HG02852 (cell line): Measurements from ENCODE around the gene NDUFS6.
"Not testable (repeated sequence)": the region's sequence is repeated elsewhere in the genome, so short reads cannot be mapped to it uniquely, and the experiment has no call there.

Experiments
- ATAC-seq: cut with Tn5 transposase; IDR thresholded peaks from one replicate; pipeline ENCODE4 v1.9.1; 2021; ENCODE audit warnings: mild to moderate bottlenecking, moderate library complexity; ENCODE audit not compliant: unreplicated experiment

Gene NDUFS6

DNA sequence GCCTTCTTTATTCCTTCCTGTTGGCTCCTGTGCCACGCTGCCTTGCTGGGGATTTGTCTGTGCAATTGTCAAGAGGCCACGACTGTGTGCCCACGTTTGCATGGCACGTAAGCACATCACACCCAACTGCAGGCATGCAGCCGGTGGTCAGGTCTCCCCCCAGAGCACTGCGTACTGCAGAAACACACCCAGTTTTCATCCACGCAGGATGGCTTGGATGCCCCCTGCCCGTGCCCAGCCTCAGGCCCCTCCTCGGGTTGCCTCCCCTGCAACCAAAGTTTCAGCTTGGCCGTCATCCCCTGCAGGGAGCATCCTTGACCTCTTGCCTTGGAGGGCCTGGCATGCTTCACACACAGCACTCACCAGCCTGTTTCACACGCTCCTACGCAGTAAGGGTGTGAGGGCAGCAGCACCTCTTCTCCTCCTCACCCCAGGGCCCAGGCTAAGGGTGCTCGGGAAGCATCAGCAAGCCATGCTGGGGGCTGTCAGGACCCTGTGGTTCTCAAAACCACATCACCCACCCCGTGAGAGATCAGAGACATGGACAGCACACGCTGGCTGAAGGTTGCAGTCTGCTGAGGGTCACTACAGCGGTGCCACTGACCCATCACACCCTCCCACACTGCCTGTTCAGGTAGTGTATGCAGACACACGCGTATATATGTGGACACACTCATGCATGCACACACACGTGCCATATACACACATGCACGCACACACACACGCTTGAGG is 4.7 kb upstream of the NDUFS6 start:
- ATAC-seq, result no peak

DNA sequence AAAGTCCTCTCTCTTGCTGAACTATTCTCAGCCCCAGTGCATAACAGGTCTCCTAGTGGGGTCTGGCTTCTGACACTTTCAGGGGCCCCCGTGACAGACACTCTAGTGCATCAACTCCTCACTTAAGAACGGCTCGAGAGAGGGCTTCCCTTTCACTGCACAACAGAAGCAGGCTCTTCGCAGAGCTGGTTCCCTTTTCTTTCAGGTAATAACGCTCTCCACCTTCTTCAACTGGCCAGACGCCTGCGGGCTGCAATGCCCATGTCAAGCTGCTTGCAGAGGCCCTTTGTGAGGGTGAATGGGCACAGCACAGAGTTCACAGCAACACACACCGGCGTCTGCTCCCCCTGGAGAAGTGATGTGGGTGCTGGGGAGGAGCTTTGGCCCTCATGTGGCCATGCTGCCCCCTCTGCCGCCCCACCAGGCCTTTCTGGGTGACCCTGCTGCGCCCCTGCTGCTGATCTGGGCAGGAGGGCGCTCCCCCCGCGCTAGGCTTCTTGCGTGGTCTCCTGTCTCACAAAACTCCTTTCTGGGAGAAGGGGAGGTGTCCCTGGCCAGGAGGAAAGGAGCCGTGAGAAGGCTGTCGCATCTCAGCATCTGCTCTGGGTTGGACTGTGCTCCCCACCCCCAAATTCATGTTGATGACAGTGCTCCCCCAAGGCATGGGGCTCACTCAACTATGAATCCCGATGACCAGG is 4.0 kb upstream of the NDUFS6 start:
- no peak for ATAC-seq

DNA sequence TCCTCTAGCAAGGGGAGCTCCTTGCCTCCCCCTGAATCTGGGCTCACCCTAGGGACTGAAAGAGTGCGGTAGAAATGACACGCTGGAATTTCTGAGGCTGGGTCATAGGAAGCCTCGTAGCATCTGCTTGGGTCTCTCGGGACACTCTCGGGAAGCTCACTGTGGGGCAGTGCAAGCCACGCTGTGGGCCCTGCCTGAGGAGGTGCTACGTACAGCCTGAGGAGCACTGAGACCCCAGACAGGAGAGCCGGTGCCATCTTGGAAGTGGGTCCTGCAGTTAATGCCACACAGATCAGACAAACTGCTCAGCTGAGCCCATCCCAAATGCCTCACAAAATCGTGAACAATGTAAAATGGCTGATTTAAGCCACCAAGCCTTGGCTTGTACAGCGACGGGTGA is 3.4 kb upstream of the NDUFS6 start:
- no peak for ATAC-seq

DNA sequence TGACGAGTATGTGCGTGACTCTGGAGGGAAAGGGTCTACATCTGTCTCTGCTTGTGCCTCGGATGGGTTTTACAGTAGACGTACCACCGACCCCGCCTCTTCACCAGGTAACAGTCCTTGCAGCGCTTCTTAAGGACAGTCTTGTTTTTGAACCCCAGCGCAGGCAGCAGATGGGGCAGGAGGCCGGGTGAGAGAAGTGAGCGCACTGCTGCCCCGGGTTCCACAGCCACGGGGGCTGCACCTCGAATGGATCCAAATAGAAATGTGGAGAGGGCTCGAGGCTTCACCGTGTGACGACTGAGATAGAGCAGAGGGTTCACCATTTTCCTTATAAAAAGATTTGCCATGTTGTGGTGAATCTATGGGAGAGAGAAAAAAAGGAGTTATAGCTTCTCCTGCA is 2.6 kb upstream of the NDUFS6 start:
- not testable (repeated sequence) for ATAC-seq

DNA sequence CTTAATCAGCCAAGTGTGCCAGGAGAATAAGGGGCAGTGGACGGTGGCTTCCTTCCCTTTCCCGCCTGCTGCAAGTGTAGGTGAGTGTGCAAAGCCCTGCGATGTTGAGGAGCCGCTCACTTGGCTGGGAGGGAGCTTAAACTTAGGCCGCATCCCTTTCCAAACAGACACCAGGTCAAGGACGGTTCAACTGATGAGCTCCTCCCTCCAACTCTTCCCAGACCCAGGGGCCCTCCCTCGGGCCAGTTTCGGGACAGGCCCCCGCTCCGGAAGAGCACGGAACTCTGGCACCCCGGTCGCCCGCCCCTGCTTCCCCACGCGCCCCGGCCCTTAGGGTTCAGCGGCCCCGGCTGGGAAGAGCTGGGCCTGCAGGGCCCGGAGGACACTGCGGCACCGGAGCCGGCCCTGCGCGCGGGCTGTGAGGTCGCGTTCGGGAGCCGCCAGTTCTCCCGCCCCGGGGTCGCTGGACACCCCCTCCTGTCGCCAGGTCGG is 2.1 kb upstream of the NDUFS6 start:
- peak; percentile 31 for ATAC-seq

DNA sequence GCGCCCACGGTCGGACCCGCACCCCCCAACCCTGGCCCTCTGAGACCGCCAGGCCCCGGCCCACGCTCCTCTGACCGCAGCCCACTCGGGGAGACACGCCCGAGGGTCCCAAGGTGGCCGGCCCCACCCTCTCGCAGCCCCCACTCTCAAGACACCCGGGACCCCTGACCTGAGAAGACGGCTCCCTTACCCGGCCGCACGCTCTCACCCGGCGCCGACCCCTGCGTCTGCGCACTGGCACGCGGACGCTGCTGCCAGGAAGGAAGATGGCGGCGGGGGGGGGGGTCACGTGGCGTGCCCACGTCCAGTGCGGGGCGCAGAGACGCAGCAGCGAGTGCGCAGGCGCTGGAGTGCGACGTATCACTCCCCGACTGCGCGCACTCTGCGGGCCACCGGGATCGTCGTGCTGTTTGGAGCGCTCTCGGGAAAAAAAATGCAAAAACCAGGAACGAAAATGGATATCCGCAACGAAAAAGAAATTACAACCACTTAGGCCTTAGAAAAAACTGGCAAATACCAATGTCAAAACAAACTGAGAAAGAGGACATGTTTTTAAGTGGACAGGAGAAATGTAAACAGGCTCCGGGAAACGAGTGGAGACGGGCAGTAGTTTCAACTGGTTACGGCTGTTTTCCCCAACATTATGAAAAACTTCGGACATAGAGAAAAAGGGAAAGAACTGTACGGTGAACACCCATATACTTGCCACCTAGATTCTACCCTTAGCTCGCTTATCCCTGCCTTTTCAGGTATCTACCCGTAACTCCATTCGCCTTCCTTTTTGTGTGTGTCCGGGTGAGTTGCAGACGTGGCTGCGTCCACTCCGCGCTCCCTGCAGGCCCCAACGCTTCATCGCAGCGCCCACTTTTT is 1.4 kb upstream of the NDUFS6 start, which contains the start of gene MRPL36:
Gene MRPL36 (minus strand): TSS at position 236 of the 870 bp plus-strand sequence. CDS start 902 bp downstream, outside the sequence.
- peak; percentile 46 for ATAC-seq

DNA sequence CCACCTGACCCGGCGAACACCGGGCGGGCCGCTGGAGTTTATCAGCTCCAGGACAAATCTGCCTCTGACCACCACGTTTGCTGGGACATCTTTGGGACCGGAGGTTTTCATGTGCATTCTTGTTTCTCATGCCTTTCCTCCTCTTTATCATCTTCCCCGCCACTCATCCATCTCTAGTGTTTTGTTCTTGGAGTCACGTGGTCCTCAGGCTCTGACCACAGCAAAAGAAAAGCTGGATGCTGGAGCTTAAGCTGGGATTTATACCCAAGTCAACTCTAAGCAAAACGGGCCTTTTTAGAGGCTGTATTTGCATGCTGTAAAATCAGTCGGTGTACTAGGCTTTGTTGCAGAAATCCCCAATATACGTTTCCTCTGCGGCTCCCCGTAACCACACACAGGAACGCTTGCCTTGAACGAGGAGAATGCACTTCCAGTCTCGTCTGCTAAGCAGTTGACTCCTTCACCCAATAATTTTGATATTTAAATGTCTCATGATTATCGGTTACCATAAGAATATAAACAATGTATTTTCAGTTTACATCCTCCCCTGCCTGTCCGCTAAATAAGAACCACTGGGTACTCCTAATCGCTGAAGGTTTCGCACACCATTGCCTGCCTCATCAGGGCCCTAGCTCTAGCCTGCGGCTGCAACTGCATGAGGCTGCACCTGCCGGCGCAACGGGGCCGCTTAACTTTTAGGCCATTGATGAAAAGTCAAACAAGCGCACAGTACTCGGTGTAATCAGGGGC is 560 bp upstream of the NDUFS6 start:
- peak; percentile 40 for ATAC-seq

DNA sequence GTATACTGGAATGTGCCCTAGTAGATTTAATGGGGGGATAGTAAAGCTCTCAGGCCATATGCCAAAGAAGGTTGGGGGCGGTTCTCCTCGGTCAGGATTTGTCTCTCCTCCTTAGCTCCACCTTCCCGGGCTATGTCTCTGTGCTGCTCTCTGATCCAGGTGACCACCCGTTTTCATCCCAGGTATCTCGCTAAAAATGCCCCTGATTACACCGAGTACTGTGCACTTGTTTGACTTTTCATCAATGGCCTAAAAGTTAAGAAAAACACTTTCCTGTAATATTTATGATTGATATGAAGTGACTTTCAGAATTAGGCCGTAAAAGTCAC is 724 bp downstream of the NDUFS6 start:
- ATAC-seq, result no peak

DNA sequence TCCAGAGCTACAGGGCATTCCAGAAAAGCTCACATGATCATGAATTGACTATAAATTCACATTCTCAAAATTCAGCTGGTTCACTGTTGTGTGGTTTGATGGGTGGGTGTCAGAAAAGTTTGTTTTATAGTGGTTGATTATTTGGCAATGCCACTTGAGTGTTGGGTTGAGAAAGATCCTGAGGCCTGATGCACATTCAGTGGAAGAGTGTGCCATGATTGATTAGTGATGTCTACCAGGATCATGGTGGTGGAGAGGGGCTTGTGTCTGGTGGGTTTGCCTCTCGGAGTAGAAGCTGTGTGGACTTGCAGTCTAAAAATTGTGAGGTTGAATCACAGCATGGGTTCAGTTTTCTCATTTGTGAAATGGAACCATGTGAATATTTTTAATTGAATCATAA is 2.0 kb downstream of the NDUFS6 start:
- no peak for ATAC-seq

DNA sequence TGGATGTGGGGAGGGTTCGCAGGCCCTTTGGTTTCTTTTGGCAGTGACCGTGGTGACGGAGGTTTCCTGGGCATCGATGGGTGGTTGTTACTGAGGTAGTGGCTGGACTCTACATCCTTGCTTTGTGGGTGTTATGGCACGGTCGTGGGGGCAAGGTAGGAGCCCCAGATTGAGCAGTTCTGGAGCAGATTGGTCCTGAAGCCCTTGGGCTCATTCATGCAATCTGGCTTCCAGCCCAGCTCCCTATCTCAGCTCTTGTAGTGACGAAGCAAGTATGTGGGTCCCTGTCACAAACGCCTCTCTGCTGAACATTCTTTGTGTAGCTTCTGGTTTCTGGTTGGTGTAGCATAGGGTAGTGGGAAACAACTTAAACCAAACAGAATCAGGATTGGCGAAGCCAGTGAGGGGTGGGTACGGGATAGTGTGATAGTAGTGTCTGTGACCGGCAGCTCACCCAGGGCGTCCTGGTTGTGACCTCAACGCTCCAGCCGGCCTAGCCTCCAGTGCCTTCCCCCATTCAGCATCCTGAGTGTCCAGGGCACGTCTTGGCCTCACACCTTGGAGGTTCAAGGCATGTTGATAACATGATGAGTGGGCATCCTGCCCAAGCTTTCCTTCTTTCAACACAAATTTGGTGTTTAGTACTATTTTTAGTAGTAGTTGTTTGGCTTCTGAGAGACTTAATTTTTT is 2.9 kb downstream of the NDUFS6 start:
- no peak for ATAC-seq

DNA sequence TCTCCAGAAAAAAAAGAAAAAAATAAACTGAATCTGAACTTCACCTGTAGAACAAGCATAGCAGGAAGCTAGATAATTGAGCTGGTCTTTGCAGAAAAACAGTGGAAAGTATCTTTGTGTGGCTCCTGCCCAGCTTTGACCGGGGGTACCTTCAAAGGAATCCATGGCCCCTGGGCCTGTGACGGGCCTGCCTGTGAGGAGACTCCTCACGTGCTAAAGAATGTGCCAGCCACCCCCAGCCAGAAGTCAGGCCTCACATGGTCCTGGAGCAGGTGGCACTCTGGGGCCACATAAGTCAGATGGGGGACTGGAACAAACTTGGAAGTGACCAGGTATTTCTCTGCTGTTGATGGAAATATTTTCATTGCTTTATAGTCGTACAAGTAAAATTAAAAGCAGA is 4.1 kb downstream of the NDUFS6 start:
- no peak for ATAC-seq

DNA sequence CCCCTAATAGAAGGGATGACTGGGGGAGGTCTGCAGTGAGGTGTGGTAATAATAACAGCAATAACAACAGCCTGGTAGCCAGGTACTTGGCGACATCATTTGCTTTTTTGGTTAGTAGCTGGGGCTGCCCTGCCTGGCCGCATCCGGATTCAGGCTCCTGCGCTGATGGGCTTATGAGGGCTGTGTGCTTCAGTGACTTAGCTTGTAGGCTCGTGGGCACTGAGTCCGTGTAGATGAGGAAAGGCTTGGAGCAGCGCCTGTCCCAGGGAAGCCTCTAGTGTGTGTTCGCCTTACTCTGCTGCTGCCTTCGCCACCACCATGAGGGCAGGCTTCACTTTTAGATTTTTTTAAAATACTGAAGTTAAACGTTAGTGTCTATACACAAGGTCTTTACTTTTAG is 4.5 kb downstream of the NDUFS6 start:
- ATAC-seq, result no peak

DNA sequence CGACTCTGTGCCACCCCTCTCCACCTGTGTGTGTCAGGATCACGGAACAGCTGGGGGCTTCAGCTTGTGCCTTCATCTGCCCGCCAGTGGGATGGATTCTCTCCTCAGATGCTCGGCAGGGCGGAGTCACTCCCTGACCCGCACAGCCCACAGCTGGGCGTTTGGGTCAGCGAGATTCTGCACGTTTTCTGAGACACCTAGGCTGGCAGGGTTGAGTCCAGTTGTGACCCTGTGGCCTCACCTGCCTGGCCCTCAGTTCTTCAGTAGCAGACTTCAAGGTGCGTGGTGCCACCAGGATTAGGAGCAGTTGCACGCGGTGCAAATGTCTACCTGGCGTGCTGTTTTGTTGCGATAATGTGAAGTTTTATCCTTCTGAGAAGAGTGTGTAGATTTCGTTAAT is 5.0 kb downstream of the NDUFS6 start:
- ATAC-seq, result no peak

DNA sequence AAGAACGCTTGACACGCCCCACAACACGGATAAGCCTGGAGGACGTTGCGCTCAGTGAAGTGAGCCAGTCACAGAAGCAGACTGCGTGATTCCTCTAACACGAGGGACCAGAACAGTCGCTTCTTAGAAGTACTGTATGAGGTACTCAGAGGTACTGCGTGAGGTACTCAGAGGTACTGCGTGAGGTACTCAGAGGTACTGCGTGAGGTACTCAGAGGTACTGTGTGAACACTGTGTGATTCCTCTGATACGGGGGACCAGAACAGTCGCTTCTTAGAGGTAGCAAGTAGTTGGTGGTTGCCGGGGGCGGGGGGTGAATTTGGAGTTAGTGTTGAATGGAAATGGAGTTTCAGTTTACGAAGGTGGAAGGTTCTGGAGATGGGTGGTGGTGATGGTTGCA is 5.8 kb downstream of the NDUFS6 start:
- ATAC-seq, result no peak

DNA sequence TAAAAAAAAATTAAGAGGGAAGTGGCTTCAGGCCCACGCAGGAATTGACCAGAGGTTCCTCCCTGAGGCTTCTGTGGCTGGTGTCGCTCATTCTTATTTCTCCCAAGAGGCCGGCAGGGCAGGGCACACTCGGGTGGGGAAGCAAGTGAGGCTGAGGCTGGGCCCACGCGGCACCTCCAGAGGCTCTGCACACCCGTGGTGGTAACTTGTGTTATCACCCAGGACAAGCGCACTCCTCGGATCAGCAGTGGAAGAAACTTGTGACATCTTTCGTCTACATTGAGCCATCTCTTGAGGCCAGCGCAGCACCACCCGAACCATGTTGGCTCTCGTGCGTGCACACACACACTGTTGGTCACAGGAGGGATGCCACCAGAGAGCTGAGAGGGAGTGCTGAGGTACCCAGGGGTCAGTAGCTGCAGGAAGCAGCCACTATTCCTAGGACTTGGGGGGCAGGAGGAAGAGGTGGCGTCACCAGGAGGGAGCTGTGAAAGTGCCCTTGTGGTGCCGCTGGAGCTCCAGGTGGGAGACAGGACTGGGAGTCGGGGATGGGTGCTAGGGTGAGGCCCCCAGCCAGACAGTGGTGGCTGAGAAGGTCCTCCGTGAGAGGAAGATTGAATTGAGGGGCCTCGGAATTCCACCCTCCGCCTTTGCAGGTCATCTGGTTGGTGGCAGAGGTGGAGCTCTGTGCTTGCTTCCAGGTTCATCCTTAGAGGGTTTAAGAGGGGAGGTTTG is 6.4 kb downstream of the NDUFS6 start:
- no peak for ATAC-seq

DNA sequence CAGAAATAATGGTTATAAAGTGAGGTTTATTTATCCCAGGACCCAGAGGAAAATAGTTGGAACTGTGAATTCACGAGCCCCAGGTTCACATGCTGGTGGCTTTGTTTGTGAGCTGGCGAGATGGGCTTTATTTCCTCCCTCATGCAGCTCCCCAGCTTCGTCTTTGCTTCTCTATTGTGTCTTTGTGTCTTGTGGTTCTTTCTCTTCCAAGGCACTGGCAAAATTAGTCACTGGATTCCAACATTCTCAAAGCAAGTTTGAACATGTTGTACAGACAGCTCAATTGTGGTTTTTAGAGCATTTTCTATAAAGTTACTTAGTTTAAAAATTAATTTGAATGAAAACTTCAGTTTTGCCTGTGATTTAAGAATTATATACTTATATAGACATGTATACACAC is 7.2 kb downstream of the NDUFS6 start:
- no peak for ATAC-seq

DNA sequence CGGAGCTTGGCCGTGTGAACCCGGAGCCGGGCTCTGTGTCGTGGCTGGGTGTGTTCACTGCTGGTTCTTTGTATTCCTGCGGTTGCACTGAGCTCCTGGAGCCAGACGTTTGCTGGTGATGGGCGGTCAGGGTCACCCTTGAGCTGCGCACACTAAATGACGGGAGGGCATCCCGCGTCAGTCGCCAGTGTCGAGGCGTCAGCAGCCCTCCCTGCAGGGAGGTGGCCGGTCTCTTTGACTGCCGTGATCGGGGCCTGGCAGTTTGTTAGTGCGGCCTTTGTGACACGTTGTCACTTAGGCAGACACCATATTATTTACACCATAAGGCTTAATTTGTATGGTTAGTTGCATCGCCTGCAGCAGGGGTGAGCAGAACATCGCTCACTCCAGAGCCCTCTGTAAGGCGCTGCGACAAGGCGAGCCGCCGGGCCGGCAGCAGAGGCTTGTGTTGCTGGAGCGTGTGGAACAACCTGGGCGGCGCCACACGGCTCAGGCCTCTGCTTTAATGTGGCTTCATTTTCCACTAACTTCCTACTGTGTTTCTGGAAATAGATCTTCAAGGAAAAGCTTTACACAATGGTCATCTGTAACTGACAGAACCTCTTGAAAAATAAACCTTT is 8.3 kb downstream of the NDUFS6 start:
- no peak for ATAC-seq

DNA sequence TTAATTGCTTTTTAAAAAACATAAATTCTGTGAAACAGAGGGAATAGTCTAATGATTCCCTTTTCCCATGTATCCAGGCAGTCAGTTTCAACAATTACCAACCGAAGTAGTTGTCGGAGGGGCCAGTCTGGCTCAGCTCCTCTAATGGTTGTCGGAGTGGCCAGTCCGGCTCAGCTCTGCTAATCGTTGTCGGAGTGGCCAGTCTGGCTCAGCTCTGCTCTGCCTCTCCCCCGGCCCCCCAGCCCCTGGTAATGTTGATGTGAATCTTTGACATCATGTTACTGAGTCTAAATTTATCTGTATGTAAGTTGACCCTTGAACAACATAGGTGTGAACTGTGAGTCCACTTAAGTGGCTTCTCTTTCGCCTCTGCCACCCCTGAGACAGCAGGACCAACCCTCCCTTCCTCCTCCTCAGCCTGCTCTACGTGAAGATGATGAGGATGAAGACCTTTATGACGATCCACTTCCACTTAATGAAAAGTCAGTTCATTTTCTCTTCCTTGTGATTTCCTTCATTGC is 9.4 kb downstream of the NDUFS6 start:
- ATAC-seq, result no peak
